NCI-H524 (cell line): ENCODE data around the gene MOB2.

ENCODE experiments used
- DNase-seq, 2 experiments: peaks; one replicate each; lab custom pipeline; 2025; lab: John Stamatoyannopoulos, UW

MOB2 gene

DNA sequence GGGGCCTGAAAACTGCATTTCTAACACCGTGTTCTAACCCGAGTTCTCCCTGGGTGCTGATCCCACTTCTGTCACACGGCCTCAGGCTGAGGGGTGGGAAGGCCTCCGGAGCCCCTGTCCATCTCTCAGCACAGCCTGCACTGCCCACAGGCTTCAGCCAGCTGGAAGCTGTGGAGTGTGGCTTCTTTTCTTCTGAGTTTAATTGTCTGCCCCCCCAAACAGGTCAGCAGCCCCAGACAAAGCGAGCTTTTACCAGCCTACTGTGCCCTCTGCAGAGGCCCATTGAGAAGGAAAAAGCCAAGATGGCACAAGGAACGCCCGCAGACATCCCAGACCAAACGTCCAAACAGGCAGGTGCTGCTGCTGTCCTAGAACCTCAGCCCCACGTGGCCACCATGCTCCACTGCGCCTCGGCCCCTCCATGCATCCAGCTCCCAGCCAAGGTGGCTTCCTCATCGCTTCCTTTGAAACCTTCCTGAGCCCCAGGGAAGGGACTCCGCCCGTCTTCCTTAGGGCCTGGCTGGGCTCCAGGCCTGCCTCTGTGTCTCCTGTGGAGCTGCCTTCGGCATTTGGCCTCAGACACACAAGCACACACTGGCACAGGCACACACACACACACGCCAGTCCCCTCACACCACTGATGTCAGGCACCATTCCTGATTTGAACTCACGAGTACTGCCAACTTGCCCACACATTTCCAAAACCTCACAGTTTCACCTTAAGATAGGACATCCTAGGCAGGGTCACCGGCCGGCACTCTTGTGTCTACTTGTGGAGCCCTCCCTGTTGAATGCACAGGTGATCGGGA lies 1.7 kb downstream of the MOB2 start:
- no peak for DNase-seq

DNA sequence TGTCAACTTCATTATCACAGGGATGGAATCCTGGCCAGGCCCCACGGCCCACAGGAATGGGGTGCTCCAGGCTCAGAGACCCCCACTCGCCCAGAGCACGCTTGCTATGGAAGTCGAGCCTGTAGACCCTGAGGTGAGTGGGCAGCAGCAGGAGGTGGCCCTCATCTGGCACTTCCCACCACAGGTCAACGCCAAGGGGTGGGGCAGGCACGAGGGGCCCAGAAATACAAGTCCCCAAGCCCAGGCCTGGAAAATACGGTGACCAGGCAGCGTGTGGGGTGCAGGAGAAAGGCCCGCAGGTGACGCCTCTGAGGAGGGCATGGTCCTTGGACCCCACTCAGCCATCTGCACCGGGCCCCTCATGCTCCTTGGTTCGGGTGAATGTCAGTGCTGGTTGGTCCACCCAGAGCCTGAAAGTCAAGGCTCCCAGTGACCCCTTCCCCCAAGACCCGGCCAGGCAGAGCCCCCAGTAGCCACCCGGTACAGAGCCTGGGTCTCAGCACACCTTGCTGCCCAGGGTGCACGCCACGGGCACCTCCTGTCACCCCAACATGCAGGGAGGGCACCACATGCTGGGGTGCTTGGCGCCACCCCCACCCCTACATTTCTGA lies 2.4 kb downstream of the MOB2 start:
- DNase-seq = no peak

GRCh38 chr11:1483445-1483961 lies 3.1 kb downstream of the MOB2 start:
- DNase-seq = no peak

- DNase-seq = no peak
These were observed 3.8 kb downstream of the MOB2 start for GRCh38 chr11:1482581-1483444.

DNA sequence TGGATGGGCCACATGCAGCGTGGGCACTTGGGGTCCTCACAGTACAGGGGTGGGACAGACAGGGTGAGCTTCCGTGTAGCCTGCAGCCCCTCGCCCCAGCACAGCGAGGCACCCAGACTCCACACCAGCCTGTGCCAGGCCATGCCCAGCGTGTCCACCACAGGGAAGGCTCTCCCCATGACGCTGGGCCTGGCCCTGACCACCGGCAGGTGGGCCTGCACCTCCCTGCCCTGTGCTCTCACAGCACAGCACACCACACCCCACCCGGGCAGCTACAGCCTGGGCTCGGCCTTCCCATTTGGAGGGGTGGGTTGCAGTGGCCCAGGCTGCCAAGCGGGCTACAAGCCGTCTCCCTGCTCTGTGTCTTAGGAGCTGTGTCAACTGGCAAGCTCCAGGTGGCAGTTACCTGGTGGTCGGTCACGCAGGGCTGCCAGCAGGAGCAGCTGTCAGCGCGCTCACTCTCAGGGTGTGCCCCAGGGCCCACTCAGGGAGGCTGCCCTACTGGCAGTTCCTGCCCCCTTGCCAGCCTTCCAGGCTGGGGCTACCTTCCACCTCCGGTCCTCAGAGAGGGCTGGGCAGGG lies 4.6 kb downstream of the MOB2 start:
- DNase-seq = no peak

- no peak for DNase-seq
These were observed 5.1 kb downstream of the MOB2 start for GRCh38 chr11:1481483-1481825.

GRCh38 chr11:1480555-1481482 lies 5.8 kb downstream of the MOB2 start:
- DNase-seq = no peak

- no peak for DNase-seq
These were observed 6.4 kb downstream of the MOB2 start for GRCh38 chr11:1480191-1480554.

DNA sequence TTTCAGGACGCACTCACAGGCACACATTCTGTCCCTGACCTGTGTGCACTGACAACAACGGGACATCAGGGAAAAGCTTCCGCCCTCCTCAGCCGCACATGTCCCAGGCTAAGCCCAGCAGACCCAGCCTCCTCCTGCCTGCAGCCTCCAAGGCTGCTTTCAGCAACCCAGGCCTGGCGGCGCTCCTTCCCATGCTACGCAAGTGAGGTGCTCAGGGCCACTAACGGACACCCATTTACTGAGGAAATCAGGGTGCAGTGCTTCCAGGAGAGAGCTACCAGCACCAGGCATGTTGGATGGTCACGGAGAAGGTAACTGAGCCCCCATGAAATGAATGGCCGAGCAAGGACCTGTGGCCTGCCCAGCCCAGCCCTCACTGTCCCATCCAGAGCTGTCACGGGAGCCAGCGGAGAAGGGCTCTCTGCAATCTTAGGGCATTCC lies 6.9 kb downstream of the MOB2 start:
- no peak for DNase-seq

DNA sequence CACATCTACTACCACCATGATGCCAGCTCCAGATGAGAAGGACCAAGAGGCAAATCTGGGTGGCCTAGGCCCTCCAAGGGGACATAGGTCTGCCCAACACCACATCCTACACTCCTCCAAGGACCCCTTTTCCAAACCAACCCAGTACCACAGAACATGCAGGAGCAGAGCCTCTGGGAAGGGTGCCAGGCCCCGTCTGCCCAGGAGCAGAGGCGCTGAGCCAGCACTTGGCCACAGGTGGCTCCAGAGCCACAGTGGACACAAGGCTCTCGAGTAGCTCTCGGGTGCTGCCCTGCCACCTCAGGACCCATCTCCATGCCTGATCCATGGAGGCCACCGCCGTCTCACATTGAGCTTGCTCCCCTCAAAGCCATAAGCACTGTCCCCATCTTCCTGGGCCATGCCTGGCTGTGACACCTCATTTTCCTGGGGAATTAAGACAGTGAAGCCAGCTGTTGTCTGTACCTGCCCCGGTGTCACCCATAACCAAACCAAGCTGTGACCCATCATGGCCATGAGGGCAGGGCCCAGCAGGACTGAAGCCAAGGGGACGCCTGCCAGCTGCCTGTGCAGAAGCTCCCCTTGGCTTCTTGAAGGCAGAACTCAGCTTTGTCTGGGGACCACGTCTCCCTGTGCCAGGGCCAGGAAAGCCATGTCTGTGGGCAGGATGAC lies 7.4 kb downstream of the MOB2 start:
- DNase-seq = no peak

GRCh38 chr11:1478544-1478943 lies 8.0 kb downstream of the MOB2 start:
- DNase-seq = no peak

DNA sequence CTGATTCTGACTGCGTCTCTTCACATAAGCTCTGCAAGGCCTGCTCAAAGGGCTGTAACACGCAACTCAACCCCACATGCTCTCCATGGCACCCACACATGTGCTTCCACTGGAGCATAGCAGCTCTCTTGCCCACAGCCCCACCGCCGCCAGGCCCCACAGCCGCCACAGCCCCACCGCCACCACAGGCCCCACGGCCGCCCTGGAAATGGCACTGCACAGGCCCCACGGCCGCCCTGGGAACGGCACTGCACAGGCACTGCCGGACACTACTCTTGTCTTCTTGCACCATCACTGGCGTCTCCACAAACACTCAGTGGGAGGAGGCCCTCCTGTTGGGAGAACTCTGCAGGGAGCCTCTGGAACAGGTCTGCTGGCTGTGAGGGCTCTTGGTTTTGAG lies 8.6 kb downstream of the MOB2 start:
- no peak for DNase-seq

DNA sequence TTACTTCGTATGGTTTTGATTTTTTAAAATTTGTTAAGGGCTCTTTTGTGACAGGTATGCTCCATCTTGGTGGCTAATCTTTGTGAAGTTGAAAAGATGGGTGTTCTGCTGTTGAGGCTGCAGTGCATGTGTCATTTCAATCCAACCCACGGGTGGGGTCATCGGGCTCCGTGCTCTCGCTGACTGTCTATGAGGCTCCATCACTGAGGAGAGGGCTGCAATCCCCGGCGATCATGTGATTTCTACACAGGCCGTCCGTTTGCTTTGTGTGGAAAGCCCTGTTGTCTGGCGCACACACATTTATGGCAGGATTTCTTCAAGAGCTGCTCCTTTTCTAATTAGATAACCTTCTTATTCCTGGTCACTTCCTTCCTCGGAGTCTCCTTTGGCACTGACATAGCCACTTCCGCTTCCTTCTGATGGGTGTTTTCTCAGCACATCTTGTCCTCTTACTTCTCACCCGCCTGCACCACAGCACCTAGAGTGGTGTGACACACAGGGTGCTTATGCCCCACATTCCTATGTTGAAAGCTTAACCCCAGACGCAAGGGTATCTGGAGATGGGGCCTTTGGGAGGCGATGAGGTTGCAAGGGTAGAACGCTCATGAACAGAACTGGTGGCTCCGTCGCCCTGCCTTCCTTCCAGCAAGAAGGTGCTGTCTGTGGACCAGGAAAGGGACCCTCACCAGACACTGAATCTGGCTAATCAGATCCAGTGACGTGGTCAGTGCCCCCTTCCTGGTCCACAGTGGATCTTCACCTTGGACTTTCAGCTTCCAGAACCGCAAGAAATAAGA lies 9.4 kb downstream of the MOB2 start:
- no peak for DNase-seq

DNA sequence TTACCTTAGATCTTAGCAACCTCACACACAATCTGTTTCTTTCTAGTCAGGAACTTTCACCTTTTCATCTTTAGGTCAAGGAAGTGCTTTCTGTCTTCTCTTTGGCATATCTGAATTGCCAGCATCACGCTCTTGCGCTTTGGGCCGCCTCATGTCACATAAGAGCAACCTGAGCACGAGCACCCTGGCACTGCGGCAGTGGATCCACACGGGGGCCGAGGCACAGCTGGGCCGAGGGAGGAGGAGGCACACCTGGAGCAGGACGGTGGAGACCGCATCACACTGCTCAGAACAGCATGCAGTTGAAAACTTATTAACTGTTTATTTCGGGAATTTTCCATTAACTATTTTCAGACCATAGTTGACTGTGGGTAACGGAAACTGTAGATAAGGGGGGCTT lies 10.7 kb downstream of the MOB2 start:
- DNase-seq = no peak

- DNase-seq = no peak
These were observed 12.8 kb downstream of the MOB2 start for GRCh38 chr11:1473786-1474185.

DNA sequence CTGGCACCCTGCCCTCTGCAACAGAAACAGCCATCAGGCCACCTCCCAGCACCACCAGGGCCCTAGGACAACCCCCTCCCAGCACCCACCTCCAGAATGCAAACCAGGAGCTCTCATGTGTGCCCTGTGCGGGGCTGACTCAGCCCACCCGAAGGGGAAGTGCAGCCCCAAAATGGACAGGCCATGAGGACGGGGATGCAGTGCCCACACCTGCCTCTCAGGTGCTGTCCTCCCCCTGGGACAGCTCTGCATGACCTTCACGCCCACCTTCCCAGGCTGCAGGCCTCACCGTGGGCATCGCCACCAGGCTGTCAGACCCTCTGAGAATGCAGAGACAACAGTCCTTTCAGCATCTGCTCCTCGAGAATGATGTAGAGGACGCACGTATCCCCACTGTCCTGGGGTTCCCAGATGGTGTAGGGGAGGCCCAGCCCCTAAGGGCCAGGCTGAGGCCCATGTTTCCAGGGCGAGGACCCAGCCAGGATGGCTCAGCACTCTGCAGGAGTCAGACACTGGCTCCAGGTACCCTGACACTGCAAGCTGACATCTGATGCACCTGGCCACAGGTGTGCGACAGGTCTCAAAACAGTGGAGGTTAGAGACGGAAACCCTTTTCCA lies 13.5 kb downstream of the MOB2 start:
- DNase-seq = no peak

DNA sequence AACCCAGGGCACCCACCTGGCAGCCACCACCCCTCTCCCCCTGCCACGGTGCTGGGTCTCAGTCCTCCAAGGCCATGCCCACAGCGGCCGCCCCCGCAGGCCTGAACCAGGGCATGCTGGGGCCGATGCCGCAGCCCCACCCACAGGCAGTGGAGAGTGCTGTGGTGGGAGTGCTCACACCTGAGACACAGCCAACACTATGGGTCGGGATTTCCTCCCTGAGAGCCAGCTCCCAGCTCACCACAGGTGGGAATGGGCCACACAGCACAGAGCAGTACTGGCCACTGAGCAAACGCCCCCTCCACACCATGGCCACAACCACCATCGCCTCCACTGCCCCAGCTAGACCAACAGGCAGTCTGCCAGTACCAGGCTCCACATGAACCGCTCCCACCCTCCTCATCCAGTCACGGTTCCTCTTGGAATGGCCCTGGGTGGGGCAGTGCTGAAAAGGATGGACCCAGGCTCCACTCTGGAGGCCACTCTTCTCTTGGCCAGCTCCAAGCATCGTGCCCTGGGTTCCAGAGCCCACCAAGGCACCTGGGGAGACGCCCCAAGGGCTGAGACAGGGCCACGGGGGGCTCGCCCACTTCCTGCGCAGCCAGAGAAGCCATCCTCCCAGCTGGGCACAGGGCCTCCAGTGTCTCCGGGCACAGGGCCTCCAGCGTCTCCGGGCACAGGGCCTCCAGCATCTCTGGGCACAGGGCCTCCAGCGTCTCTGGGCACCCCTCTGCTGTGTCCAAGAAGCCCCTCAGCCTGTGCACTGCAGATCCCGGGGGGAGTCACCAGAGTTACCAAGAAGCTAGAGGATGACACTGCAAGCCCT lies 14.2 kb downstream of the MOB2 start:
- no peak for DNase-seq

GRCh38 chr11:1471736-1472135 lies 14.8 kb downstream of the MOB2 start:
- DNase-seq = no peak
